Dermis microvascular lymphatic vessel endothelial cell (primary cell): ENCODE measurements around the gene NKD1. TPM values are rescaled to one million over a fixed set of nuclear protein-coding genes. Genes with fewer than 3 reads are reported as not detected.

Experiments
- DNase-seq, 2 donors: peaks; one replicate each; pipeline versions ENCODE4 v3.0.0 to v3.0.0-alpha.2; 2010; ENCODE audit warnings: low read depth in 2 of 2
- total RNA-seq: library from RNA; depleted of rRNA; stranded (reverse); fragments of >200 nt; gene quantifications from 2 replicates; pipeline ENCODE4 v1.2.1, GENCODE V29; 2014

The NKD1 gene
- total RNA-seq, 1 donor from 2014 or later: under 0.01 TPM

- DNase-seq: no peak
Measured at GRCh38 chr16:50599494-50599893, 51.3 kb downstream of the NKD1 start.

GRCh38 chr16:50600582-50601283 lies 52.5 kb downstream of the NKD1 start:
- no peak for DNase-seq

DNA sequence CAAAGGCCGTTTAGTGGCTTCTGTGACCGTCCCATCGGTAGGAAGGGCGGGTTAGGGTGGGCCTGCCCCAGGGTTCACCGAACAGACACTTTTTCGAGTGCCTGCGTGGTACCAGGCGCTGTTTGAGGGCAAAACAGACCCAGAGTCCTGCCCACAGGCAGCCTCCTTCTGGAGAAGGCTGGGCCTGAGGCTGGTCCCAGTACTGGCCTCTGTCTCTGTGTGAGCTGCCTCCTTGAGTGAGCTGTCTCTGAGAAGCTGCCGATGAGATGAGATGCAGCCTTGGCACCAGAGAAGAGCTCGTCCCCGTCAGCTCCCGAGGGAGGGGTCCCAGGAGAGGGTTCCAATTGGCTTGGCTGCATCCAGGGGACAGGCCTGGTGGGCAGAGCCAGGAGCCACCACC lies 53.1 kb downstream of the NKD1 start:
- DNase-seq: no peak

- DNase-seq: no peak
Measured at GRCh38 chr16:50602126-50602525, 53.9 kb downstream of the NKD1 start.

DNA sequence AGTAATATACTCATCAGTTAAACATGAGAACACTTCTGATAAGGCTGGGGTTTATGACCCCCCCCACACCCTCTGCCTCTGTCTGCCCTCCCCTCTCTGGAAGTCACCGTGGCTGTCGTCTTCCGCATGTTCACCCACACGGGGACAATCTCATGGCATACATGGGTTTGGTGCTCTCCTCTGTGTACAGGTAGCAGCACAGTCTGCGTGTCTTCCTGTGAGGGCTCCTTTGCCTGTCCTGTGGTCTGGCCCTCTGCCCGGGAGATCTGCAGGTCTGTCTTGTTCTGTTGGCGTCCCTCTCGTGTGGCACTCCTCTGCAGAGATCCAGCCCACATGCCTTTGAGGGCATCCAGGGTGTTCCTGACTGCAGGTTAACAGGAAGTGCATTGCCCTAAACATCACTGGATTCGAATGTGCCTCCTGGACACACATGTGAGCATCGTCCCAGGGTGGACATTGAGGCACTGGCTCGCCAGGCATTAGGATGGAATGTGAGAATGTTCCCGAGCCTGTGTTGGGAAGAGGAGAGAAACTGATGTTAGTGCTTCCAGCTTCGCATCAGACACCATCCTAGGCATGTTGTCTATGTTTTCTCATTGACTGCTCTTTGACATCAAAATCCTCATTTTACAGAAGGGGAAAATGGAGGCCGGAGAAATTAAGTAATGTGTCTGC lies 54.5 kb downstream of the NKD1 start:
- no peak for DNase-seq

DNA sequence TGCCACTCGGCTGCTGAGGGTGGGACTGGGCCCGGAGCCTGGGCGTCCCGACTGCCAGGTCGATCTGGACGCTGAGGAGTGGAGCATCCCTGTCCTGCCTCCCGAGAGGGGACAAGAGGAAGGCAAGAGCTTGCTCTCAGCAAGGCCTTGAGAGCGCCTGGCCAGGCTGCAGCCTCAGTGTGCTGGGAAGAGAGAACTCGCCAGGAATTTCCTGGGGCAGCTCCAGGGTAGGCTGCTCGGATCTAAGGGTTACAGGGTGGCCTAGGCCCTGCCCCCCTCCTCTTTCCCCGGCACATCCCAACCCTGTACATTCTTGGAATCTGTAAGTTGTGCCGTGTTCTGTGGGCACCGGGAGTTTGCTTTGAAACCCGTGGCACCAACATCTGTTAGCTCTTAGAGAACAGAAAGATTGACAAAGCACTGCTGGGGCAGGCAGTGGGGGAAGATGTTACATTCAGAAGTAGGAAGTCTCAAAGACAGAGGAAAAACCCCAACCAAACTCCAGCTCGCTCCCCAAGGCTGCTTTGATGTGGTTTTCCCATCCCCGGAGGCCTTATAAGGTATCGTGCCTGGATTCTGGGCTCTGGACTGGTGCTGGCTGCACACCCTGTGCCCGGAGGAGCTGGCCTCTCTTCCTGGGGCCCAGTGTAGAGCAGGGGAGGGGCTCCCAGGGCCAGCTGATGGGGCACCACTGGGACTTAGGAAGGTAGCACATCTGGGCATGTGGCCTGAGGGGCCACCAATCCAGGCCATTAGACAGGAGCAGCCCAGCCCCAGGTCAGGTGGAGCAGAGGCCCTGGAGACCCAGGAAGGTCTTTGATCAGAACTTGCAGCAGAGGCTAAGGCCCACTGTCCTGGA lies 55.2 kb downstream of the NKD1 start:
- no peak for DNase-seq

DNA sequence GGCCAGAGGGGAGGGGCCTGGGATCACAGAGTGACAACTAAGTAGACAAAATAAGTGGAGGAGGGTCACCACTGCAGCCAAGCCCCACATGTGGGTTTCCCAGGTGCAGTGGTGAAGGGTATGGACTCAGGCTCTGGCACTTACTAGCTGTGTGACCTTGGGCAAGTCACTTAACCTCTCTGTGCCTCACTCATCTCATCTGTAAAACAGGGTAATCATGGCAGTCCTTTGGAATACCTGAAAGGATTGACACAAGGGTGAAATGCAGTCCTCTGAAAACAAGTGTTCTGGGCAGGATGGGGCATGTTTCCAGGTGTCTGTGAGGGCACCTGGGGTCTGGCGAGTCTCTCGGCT lies 55.8 kb downstream of the NKD1 start:
- DNase-seq: no peak

GRCh38 chr16:50604610-50605009 lies 56.4 kb downstream of the NKD1 start:
- no peak for DNase-seq

GRCh38 chr16:50605733-50606430 lies 57.7 kb downstream of the NKD1 start:
- DNase-seq: no peak

DNA sequence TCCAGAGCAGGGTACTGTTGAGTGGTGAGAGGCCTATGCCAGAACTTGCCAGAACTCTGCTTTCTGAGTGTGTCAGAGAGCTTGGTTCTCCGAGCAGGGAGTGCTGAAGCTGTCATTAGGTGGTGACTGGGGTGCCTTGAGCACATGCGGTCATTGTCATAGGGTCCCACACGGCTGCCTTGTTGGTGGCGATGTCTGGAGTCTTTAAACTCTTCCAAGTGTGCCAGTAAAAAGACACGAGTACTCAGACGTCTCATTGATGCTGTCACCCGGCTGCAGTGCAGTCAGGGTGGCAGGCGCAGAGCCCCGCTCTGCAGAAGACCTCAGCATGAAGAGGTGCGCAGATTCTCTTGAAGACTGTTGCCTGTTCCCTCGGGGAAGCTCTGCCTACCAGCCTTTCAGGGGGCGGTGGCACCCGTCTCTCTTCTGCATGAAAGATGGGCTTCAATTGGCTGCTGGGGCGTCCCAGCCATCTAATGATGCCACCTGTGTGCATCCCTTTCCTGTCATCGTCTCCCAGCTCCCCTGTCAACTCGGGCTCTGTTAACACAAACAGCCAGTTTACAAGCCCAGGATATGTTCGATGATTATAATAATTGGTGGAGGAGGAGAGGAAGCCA lies 58.3 kb downstream of the NKD1 start:
- DNase-seq: no peak

DNA sequence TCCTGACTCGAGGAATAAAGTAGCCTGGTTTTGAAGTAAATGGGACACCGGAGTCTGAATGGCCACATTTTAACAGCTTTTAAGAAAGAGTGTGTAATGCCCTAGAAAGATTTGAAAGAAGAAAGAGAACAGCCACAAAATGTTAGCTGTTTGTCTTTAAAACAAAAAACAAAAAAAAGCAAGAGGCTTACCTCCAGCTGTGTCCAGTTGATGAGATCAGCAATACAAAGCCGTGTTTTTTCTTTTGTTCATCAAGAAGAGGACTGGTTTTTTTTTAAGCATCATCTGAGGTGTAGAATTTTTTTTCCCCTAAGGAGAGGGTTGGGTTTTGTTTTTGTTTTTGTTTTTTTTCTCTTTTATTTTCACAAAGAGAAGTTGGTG lies 58.8 kb downstream of the NKD1 start:
- DNase-seq: no peak

- DNase-seq: no peak
Measured at GRCh38 chr16:50607447-50607846, 59.3 kb downstream of the NKD1 start.

DNA sequence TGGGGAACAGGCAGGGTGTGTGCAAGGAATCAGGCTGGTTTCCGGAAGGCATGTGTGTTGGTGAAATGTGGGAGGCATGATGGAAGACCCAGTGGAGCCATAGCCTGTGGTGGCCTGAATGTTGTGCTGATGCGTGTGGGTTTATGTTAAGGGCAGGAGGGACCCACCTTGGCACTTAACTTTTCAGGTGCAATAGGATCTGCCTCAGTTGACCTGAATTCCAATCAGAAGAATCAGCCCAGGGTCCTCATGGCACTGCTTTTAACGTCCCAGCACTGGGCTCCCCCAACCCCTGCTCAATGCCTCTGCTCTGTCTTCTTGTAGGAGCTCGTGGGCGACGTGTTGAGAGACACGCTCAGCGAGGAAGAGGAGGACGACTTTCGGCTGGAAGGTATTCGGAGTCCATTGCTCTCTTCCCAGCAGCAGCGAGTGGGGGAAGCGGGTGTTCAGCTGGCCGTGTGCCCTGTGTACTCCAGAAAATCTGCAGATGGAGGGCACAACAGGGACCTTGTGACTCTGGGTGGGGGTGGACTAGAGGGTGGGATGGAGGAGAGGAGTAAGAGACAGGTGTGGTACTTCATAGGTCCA lies 59.9 kb downstream of the NKD1 start:
- DNase-seq: no peak

GRCh38 chr16:50609049-50609448 lies 60.9 kb downstream of the NKD1 start:
- no peak for DNase-seq

- DNase-seq: no peak
Measured at GRCh38 chr16:50609471-50609870, 61.3 kb downstream of the NKD1 start.

DNA sequence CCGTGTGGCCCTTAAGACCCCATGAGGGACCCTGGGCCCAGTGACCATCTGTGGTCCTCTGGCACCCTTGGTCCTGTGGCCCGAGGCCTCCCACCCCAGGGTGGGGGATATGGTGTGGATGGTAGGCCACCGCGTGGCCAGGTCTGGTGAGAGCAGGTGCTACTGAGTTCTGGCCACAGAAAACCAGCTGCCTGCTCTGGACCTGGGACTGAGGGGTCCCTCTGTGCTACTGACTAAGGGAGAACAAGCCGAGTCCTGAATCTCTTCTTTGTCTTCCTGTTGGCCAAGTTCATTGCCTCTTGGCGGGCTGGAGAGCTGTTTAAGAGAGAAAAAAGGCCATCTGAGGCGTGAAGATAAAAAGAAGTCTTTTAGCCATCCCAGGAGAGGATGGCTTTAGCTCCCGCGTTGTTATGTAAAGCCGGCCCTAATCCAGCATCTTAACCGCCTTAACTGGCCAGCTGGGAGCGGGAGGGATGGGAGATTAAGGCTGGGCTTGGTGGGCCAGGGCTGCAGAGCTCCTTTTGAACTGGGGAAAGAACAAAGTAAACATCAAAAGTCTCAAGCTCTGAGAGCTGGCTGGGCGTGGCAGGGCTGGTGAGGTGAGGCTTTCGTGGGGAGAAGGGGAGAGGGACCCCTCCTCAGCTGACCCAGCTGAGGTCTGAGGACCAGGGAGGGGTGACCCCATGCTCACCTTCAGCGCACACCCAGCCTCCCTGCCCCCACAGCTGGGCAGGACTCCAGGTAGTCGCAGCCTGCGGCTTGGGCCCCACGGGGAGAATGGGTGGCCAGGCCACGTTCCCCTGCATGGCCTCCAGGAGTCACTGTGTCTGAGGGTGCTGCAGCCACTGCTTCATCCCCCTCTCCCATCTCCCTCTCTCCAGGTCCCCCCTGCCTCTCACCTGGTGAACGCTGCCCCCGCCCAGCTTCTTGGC lies 62.4 kb downstream of the NKD1 start:
- no peak for DNase-seq

DNA sequence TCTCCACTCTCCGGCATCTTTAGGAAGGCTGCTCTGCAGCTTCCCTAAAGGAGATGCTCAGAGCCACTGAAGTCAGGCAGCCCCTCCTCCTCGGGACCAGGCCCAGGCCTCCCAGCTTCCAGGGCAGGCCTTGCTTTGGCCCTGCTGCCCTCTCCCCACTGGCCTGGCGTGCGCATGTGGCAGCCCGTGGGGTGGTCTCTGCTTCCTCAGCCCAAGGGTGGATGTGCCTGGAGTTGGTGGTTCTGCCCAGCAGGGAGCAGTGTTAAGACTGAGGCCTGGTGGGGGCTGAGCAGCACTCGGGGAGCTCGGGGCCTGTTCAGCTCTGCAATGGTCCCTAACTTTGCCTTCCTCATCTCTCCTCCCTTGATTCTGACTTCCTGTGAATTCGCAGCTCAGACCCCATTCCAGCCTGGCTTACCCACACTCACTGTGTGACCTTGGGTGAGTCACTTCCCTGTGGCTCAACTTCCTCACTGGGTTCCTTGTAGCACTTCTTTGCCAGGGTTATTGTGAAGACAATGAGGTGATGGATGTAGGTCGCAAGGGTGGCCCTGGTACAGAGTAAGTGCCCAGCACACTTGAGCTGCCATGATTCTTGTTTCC lies 63.2 kb downstream of the NKD1 start:
- peak in 1 of 2 donors; percentile 41 for DNase-seq

GRCh38 chr16:50611995-50612848 lies 64.0 kb downstream of the NKD1 start:
- DNase-seq: no peak

DNA sequence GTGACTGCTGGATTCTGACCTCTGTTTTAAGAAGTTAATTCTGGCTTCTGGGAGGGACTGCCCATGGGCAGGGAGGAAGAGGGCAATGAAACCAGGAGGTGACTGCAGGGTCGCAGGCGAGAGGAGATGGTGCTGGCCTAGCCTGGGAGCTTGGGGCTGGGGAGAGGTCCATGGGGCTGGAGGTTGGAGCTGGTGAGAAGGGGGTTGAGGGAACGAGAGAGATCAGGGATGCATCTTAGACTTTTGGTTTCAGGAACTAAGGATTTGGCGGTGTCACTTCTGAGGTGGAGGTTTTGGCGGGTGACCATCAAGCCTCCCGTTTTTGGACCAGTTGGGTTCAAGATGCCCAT lies 64.6 kb downstream of the NKD1 start:
- DNase-seq: no peak
